ENCODE measurements around the gene PKHD1.

DNA sequence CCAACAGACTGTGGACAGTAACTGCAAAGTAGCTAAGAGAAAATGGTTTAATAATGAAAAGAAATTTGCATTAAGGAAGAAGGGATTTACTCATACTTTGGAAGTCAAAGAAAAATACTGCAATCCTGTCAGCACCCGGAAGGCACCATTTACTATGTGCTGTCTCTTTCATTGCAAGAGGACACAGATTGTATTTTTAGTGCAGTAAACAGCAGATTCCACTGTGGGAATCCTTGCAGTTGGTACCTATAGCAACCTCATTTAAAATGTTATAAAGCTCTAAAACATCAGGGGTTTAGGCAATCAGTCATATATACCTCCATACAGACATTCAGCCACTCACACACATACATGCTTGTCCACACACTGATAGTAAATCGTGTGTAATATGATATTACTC lies 346.8 kb downstream of the PKHD1 start:
- no peak for TF ChIP-seq ZFP3 (CRISPR knock-in tag; IDR thresholded peaks at IDR 0.05)
- no peak for TF ChIP-seq TOX (CRISPR knock-in tag; IDR thresholded peaks at IDR 0.05; ENCODE audit: borderline replicate concordance)
- TF ChIP-seq GLIS3 (CRISPR knock-in tag; IDR thresholded peaks at IDR 0.05), result no peak
- no peak for TF ChIP-seq ZFP30 (CRISPR knock-in tag; IDR thresholded peaks at IDR 0.05)
- TF ChIP-seq ISL1 (CRISPR knock-in tag; IDR thresholded peaks at IDR 0.05), result no peak
